Embryonic facial prominence (tissue), 1 donor: Measurements from ENCODE around the gene MRRF.
A peak's percentile ranks its signal among the peaks of the same experiment; 100 is the strongest.

ENCODE experiments used
- DNase-seq: peaks from one replicate; pipeline ENCODE4 v3.0.0-alpha.2; 2016; ENCODE audit errors: extremely low spot score

MRRF gene

GRCh38 chr9:122332644-122333043, 68.0 kb downstream of the MRRF start:
- DNase-seq, result no peak

- DNase-seq, result no peak
These were observed 68.6 kb downstream of the MRRF start for GRCh38 chr9:122333169-122333808.

GRCh38 chr9:122334916-122335315, 70.2 kb downstream of the MRRF start:
- no peak for DNase-seq

GRCh38 chr9:122336189-122336588, 71.5 kb downstream of the MRRF start:
- no peak for DNase-seq

- DNase-seq, result no peak
These were observed 72.3 kb downstream of the MRRF start for GRCh38 chr9:122336866-122337555.

GRCh38 chr9:122337556-122337929, 72.9 kb downstream of the MRRF start:
- no peak for DNase-seq

GRCh38 chr9:122338536-122338935, 73.9 kb downstream of the MRRF start:
- no peak for DNase-seq

- no peak for DNase-seq
These were observed 74.3 kb downstream of the MRRF start for GRCh38 chr9:122338994-122339393.

- no peak for DNase-seq
These were observed 74.9 kb downstream of the MRRF start for GRCh38 chr9:122339579-122339978.

GRCh38 chr9:122340161-122340560, 75.5 kb downstream of the MRRF start:
- no peak for DNase-seq

GRCh38 chr9:122342323-122343050, 77.8 kb downstream of the MRRF start:
- no peak for DNase-seq

GRCh38 chr9:122346478-122347347, 82.0 kb downstream of the MRRF start:
- DNase-seq, result no peak

GRCh38 chr9:122347348-122348287, 82.9 kb downstream of the MRRF start:
- no peak for DNase-seq

GRCh38 chr9:122348288-122348777, 83.7 kb downstream of the MRRF start:
- DNase-seq, result no peak

GRCh38 chr9:122348791-122349190, 84.1 kb downstream of the MRRF start:
- no peak for DNase-seq

- no peak for DNase-seq
These were observed 84.5 kb downstream of the MRRF start for GRCh38 chr9:122349201-122349600.

GRCh38 chr9:122350577-122351355, 86.1 kb downstream of the MRRF start:
- peak; percentile 51 for DNase-seq

- DNase-seq, result no peak
These were observed 90.0 kb downstream of the MRRF start for GRCh38 chr9:122354536-122355199.

GRCh38 chr9:122355336-122355875, 90.7 kb downstream of the MRRF start:
- DNase-seq, result no peak
